MM.1S (cell line): ENCODE data around the gene KDELR3.

Source experiments
- DNase-seq: peaks from one replicate; pipeline ENCODE4 v3.0.0-alpha.2; 2015
- H2AFZ ChIP-seq: fragments of 300-600 bp; sonication (generic); 2 replicates; pipeline ENCODE4 v1.6.0; 2016; ENCODE audit warnings: antibody characterized with exemption, low read length
- H3F3A ChIP-seq: fragments of 300-600 bp; sonication (generic); 2 replicates; pipeline ENCODE4 v1.6.1; 2016; ENCODE audit warnings: mild to moderate bottlenecking, antibody characterized with exemption, low read length, moderate library complexity, mixed read lengths; ENCODE audit not compliant: insufficient read depth
- H3K27ac ChIP-seq: fragments of 300-600 bp; sonication (generic); 2 replicates; pipeline ENCODE4 v1.5.1; 2016; ENCODE audit warnings: mild to moderate bottlenecking, low read length
- H3K27me3 ChIP-seq: fragments of 300-600 bp; sonication (generic); replicated peaks from 2 replicates; pipeline ENCODE4 v1.6.0; 2016; ENCODE audit warnings: low read length; ENCODE audit not compliant: insufficient read depth
- H3K36me3 ChIP-seq: fragments of 300-600 bp; sonication (generic); replicated peaks from 2 replicates; pipeline ENCODE4 v1.6.1; 2016; ENCODE audit warnings: mild to moderate bottlenecking, low read length, mixed read lengths; ENCODE audit not compliant: insufficient read depth
- H3K4me1 ChIP-seq: fragments of 300-600 bp; sonication (generic); 2 replicates; pipeline ENCODE4 v1.6.1; 2016; ENCODE audit warnings: low read length, mixed read lengths
- H3K4me2 ChIP-seq: fragments of 300-600 bp; sonication (generic); 2 replicates; pipeline ENCODE4 v1.6.0; 2016; ENCODE audit warnings: low read depth, low read length
- H3K4me3 ChIP-seq: fragments of 300-600 bp; sonication (generic); 2 replicates; pipeline ENCODE4 v1.5.1; 2016; ENCODE audit warnings: low read length, mixed read lengths
- H3K79me2 ChIP-seq: fragments of 300-600 bp; sonication (generic); 2 replicates; pipeline ENCODE4 v1.6.1; 2016; ENCODE audit warnings: mixed run types, low read length, mixed read lengths
- H3K9ac ChIP-seq: fragments of 300-600 bp; sonication (generic); 2 replicates; pipeline ENCODE4 v1.6.1; 2016; ENCODE audit warnings: low read length, mixed read lengths
- H3K9me2 ChIP-seq: fragments of 300-600 bp; sonication (generic); replicated peaks from 2 replicates; pipeline ENCODE4 v1.6.1; 2016; ENCODE audit warnings: mild to moderate bottlenecking, low read length, mixed read lengths; ENCODE audit not compliant: insufficient read depth
- H3K9me3 ChIP-seq: fragments of 300-600 bp; sonication (generic); replicated peaks from 2 replicates; pipeline ENCODE4 v1.6.1; 2016; ENCODE audit warnings: mild to moderate bottlenecking, low read length, mixed read lengths; ENCODE audit not compliant: insufficient read depth
- H4K20me1 ChIP-seq: fragments of 300-600 bp; sonication (generic); 2 replicates; pipeline ENCODE4 v1.6.1; 2016; ENCODE audit warnings: mild to moderate bottlenecking, low read length, moderate library complexity, mixed read lengths; ENCODE audit not compliant: insufficient read depth
- CTCF ChIP-seq: fragments of 300-600 bp; sonication (generic); IDR thresholded peaks from 2 replicates; pipeline ENCODE4 v1.5.1; 2016; ENCODE audit warnings: antibody characterized with exemption, low read length, mixed read lengths
- EZH2 ChIP-seq: fragments of 300-600 bp; sonication (generic); optimal IDR thresholded peaks from 2 replicates; pipeline ENCODE3; 2017; ENCODE audit warnings: low read depth, mild to moderate bottlenecking, antibody characterized with exemption, low read length, mixed read lengths
- EZH2phosphoT487 ChIP-seq: fragments of 300-600 bp; sonication (generic); IDR thresholded peaks from 2 replicates; pipeline ENCODE4 v1.6.1; 2018; ENCODE audit warnings: antibody characterized with exemption, low read length

Gene KDELR3

GRCh38 chr22:38519453-38520250, 51.8 kb downstream of the KDELR3 start:
- H4K20me1 ChIP-seq = no peaks in the 10 kb centered on the region
- no peak overlapping the region for H3K4me2 ChIP-seq
- no peak overlapping the region for H3K9ac ChIP-seq
- TF ChIP-seq CTCF (no peak), EZH2 (no peak), EZH2phosphoT487 (no peak)
- no peaks in the 10 kb centered on the region for H3F3A ChIP-seq
- H3K9me3 ChIP-seq = no peaks in the 10 kb centered on the region
- H3K4me1 ChIP-seq = no peaks in the 10 kb centered on the region
- no peak overlapping the region for H2AFZ ChIP-seq
- H3K27me3 ChIP-seq = no peaks in the 10 kb centered on the region
- no peak for DNase-seq
- H3K36me3 ChIP-seq = no peaks in the 10 kb centered on the region
- no peaks in the 10 kb centered on the region for H3K79me2 ChIP-seq
- H3K4me3 ChIP-seq = no peak overlapping the region
- no peak overlapping the region for H3K27ac ChIP-seq
- no peaks in the 10 kb centered on the region for H3K9me2 ChIP-seq

- Histone ChIP-seq H3K36me3 (no peaks in the 10 kb centered on the region), H3K79me2 (no peaks in the 10 kb centered on the region), H4K20me1 (no peaks in the 10 kb centered on the region), H3K27me3 (no peaks in the 10 kb centered on the region), H3K4me3 (no peak overlapping the region), H3K4me2 (no peak overlapping the region), H2AFZ (no peak overlapping the region), H3K9ac (no peak overlapping the region), H3K27ac (no peak overlapping the region), H3K4me1 (no peaks in the 10 kb centered on the region), H3K9me2 (no peaks in the 10 kb centered on the region), H3F3A (no peaks in the 10 kb centered on the region), H3K9me3 (no peaks in the 10 kb centered on the region)
- TF ChIP-seq CTCF = no peak
- no peak for TF ChIP-seq EZH2phosphoT487
- no peak for TF ChIP-seq EZH2
- DNase-seq = no peak
Measured at GRCh38 chr22:38523029-38523428, 55.1 kb downstream of the KDELR3 start.

- Histone ChIP-seq H3K27me3 (no peaks in the 10 kb centered on the region), H3K4me1 (no peaks in the 10 kb centered on the region), H3K36me3 (no peaks in the 10 kb centered on the region), H3K4me3 (no peak overlapping the region), H3K9me2 (no peaks in the 10 kb centered on the region), H3K79me2 (no peaks in the 10 kb centered on the region), H3K9ac (no peak overlapping the region), H3K27ac (no peak overlapping the region), H3F3A (no peaks in the 10 kb centered on the region), H2AFZ (no peak overlapping the region), H4K20me1 (no peaks in the 10 kb centered on the region), H3K9me3 (no peaks in the 10 kb centered on the region), H3K4me2 (no peak overlapping the region)
- TF ChIP-seq EZH2phosphoT487 (no peak), EZH2 (no peak), CTCF (no peak)
- no peak for DNase-seq
Measured at GRCh38 chr22:38523479-38523878, 55.6 kb downstream of the KDELR3 start.
